ENCODE data around the gene SMIM43.
A peak's percentile ranks its signal among the peaks of the same experiment; 100 is the strongest.
"Not testable (repeated sequence)": the region's sequence is repeated elsewhere in the genome, so short reads cannot be mapped to it uniquely, and the experiment has no call there.

SMIM43 gene

DNA sequence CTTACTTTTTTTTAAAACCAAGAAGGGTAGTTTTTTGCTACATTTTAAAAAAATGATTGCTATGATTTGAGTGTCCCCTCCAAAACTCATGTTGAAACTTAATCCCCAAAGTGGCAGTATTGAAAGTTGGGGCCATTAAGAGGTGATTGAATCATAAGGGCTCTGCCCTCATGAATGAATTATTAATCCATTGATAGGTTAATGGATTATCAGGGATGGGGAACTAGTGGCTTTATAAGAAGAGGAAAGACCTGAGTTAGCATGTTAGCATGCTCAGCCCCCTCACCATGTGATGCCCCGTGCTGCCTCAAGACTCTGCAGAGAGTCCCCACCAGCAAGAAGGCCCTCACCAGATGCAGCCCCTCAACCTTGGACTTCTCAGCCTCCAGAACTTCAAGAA is 31.0 kb downstream of the SMIM43 start:
- DNase-seq: no peak

DNA sequence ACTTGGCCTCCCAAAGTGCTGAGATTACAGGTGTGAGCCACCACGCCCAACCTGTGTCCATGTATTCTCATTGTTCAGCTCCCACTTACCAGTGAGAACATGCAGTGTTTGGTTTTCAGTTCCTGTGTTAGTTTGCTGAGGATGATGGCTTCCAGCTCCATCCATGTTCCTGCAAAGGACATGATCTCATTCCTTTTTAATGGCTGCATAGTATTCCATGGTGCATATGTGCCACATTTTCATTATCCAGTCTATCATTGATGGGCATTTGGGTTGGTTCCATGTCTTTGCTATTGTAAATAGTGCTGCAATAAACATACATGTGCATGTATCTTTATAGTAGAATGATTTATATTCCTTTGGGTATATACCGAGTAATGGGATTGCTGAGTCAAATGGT is 35.2 kb downstream of the SMIM43 start:
- not testable (repeated sequence) for DNase-seq

DNA sequence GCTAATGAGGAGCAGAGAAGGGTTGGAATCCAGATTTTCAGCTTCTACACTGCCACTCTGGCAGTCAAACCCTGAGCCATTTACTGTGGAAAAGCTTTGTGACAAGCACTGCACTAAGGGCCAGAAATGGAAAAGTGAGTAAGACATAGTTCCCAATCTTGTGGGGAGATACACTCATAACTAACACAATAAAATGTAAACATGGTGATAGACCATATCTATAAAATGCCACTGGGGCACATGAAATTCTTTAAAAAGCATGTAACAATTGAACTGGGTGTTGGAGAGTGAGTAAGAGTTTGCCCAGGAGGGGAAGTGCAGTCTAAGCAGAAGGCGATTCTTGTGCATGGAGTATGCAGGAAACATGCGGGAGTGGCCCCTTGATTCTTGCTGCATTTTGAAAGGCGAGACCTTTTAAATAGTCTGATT is 36.2 kb downstream of the SMIM43 start:
- no peak for DNase-seq

DNA sequence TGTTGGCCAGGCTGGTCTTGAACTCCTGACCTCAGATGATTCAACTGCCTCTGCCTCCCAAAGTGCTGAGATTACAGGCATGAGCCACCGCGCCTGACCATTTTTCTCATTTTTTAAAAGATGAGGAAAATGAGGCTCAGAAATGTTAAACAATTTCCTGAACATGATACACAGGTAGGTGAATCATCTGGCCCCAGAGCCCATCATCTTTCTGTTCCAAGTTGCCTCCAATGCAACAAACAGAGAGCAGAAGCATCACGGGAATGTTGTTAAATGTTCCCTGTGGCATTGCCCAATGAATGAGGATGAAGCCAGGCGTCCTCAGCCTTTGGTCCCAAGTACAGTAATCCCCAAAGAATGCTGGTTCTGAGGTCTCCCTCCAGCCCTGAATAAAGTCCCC is 36.9 kb downstream of the SMIM43 start:
- DNase-seq: no peak

DNA sequence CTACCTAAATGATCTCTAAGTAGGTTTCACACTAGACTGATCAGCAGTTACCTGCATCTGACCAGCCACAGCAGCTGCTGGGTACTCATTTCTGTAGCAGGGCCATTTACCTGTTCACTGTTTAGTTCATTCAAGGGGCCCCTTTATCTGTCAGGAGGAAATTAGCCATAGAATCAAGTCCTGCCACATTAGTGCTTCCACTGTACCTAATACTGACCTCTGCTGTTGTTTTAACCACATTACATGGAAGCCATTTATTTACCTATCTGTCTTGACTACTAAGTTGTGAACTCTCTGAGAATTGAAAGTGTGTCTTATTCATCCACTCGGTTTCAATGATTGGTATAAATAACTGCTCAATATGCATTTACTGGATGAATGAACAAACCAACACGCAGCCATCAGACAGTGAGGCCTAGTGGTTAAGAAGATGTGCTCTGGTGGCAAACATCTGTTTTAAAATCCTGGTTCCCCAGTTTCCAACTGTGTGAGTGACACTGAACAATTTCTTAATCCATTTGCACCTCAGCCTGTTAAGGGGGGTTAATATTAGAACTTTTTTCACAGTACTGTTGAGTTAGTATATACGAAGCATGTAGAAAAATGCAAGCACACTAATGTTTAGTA is 38.2 kb downstream of the SMIM43 start:
- DNase-seq: peak; percentile 81

DNA sequence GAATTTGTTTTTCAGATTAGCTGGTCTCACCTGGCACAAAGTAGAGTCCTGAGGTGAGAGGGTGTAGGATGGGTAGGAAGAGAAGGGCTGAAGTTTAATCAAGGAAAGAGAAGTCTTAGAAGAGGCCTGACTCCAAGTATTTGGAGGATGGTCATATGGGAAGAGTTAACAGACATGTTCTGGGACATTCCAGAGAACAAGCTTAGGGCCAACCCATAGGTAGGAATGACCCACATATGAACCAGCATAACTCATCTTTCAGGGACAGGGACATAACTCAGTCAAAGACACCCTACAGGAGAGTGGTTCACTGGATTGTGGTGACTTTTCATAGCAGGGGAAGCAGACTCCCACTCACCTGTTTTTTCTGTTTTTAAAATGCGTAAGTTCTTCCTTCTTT is 40.3 kb downstream of the SMIM43 start:
- no peak for DNase-seq

DNA sequence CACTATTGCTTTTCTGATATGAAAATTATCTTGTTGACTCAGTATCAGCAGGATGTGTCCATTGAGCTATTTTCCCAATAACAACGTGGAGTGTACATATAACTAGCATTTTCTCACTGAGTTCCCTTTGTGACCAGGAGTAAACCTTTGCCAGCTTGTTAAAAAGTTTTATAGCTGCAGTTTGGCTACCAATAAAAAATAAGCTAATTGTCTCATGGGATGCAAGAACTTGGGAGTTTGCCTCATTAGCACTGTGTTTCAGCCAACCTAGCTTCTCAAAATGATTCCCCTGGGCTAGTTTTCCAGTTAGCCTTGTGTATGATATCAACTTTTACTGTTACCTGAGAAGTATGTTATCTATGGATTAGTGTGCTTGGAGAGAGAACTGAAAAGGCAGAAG is 43.3 kb downstream of the SMIM43 start:
- no peak for DNase-seq

DNA sequence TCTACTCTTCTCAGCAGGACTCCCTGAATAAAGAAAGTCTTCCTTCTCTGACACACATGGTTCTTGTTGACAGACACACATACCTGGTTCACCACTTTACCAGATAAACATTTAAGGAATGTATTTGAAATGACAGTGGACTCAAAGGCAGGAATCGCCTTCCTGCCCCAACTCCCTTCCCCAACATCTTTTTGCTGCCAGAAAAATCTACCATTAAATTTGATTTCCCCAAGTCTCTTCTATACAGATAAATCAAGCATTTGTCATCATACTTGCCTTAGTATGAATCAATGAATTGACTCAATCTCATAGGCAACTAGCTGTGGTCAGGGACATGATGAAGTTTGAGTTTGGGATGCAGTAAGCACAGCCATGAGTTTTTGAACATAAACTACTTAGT is 44.9 kb downstream of the SMIM43 start:
- DNase-seq: no peak

DNA sequence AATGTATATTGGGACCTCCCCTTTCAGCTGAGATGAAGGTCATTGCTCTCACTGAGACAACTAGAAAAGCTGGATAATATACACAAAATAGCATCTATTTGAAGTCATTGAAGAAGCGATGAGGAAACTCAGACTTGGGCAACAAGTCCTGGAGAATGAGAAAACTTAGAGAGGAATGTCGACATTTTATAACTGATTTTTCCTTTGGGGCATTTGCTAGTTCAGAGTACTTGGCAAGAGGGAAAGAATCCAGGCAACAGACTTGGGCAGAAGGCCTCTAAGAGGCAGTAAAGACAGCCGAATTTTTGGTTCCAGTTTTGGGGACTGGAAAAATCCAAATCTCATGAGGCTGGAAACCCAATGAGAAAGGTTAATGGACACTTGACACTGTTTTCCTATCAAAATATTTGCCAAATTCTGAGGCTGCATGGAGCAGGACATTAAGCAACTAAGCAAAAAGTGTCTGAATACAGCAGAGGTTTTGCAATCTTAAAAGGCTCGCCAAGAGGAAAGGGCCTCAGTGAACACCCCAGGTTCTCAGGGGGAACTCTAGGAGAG is 47.2 kb downstream of the SMIM43 start:
- DNase-seq: no peak

DNA sequence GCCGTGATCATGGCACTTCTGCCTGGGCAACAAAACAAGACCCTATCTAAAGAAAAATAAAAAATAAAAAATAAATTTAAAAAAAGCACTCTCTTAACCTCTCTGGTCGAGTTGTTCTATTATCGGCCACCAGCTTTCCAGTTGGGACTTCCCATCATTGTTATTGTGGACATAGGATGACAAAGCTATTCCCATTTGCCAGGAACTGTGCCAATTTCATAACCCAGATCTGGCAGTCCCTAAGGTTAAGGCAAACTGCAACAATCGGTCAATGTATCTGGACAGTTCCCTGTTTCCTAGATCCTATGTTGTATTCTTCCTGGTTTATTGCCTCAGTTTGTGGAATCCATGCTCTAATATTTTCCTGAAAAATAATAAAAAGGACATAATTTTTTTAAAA is 50.4 kb downstream of the SMIM43 start:
- DNase-seq: no peak

DNA sequence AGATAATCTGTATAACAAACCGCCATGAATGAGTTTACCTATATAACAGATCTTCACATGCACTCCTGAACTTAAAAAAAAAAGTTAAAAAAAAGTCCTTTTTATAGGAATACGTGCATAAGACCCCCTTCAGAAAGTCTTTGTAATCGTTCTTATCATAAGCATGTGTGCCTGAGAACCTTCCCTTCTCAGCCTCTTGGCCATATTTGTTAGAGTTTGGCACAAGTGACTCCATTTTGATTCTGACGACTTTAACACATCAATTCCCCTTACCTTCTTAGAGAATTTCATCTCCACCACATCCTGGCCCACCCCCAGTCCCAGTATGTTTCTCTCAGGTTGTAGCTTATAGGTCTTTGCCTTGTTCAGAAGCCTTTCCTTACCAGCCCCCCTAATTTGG is 52.2 kb downstream of the SMIM43 start:
- DNase-seq: no peak

DNA sequence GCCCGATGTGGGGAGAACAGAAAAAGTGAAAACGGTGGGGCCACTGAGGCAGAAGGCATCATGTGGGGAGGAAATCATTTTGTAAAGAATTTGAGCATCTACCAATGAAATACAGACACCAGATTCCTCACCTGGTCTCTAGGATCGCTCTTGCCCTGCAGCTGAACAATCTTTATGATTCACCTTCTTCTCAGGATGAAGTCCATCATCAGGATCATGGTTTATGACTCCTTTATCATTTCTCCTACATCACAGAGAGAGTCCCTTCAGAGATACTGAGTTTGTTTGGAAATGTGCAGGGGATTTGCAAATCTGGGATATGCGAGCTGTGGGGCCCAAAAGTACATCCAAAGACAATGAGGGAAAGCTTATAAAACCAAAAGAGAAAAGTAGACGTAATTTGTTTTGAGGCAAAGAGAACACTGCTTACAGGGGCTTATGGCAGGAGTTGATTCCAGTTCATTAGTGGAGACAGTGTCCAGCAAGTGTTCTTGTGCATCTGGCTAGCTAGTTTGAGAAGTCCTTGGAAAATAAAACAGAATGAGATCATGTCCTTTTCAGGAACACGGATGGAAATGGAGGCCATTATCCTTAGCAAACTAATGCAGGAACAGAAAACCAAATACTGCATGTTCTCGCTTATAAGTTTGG is 52.8 kb downstream of the SMIM43 start:
- DNase-seq: no peak

DNA sequence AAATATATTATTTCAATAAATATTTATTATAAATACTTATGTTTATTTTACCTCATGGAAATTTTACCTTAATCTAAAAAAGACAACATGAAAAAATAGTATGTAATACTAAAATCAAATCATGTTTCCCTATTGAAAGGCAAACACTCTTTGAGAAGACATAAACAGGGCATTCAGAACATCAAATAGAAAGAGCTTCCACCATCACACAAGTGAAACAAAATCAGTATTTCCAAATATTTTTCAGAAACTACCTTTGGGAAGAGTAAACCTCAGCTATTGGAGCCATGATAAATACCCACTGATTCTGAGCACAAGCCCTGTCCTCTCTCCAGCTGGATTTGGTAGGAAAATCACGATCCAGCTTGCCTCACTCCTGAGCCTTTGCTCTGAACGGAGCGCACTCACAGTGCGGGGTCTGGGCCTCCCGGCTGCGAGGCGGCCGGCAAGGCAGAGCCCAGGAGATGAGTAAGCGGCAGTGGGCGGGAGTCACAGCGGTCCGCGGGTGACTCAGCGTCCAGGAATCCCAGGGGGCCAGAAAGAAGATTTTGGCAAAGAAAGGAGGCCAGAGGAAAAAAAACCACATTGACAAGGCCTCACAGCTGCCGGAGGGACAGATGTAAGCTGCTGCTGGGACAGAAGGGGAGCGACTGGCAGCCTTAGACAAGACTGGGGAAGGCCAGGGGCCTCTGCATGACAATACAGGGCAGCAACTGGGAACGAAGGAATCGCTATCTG is 53.5 kb downstream of the SMIM43 start:
- peak; percentile 74 for DNase-seq

DNA sequence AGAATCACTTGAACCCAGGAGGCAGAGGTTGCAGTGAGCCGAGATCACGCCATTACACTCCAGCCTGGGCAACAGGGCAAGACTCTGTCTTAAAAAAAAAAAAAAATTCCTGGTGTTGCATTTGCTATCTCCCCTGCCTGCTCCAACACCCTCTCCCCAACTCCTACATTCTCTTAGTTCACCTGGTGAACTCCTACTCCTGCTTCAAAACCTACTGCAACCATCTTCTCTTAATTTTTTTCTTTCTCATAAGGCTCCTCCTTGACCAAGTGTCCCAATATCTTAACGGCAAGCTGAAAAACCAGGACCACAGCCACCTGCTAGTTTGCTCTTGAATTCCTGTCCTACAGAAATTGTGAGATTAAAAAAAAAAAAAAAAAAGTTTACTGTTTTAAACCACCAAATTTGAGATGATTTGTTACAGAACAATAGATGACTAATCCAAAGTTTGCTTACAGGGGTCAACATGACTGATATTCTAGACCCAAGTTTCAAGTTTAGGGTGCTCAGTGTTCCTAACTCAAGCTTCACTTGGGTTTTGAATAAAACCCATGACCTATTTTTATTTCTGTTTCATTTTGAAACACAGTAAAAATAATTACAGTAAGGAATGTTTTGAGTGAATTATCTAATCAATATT is 55.1 kb downstream of the SMIM43 start:
- no peak for DNase-seq

Measured in OCI-M1 (cell line).